H1 (cell line): ENCODE results near the gene HMGB4. TPM values are rescaled to one million over a fixed set of nuclear protein-coding genes. Genes with fewer than 3 reads are reported as not detected.

Experiments used
- CTCF ChIA-PET: fragments of 300-600 bp; sonication (Branson Sonifier 250); formaldehyde crosslinking; loops from one replicate; lab custom pipeline; 2021; ENCODE audit not compliant: partially characterized antibody; lab: Charles Lee
- POLR2A ChIA-PET: fragments of 300-600 bp; sonication (Branson Sonifier 250); formaldehyde crosslinking; loops from one replicate; lab custom pipeline; 2021; ENCODE audit warnings: inconsistent platforms; ENCODE audit not compliant: partially characterized antibody; lab: Charles Lee
- DNase-seq, 2 experiments: peaks; one replicate each; pipeline versions ENCODE4 v3.0.0 to v3.0.0-alpha.2; 2010 to 2022; ENCODE audit warnings: low spot score in 2 of 2, low read depth in 1 of 2, mixed read lengths in 1 of 2
- FAIRE-seq: peaks from 2 replicates; lab custom pipeline; 2011; peaks lifted over from hg19 to GRCh38; lab: Jason Lieb, UNC
- H2AFZ ChIP-seq: 2 replicates; pipeline ENCODE4 v1.8.1; 2012; ENCODE audit warnings: low read length, inconsistent platforms
- H2AK5ac ChIP-seq: 2 replicates; pipeline ENCODE4 v1.6.1; 2013; ENCODE audit warnings: low read depth, low read length
- H2BK120ac ChIP-seq: replicated peaks from 2 replicates; pipeline ENCODE3; 2013; ENCODE audit warnings: low read depth, low read length, inconsistent platforms
- H2BK12ac ChIP-seq: 2 replicates; pipeline ENCODE4 v1.6.1; 2013; ENCODE audit warnings: low read depth, low read length
- H2BK15ac ChIP-seq: 2 replicates; pipeline ENCODE4 v1.6.1; 2013; ENCODE audit warnings: low read length
- H2BK20ac ChIP-seq: 2 replicates; pipeline ENCODE4 v1.6.1; 2013; ENCODE audit warnings: low read length
- H2BK5ac ChIP-seq: 2 replicates; pipeline ENCODE4 v1.6.1; 2013; ENCODE audit warnings: low read depth, low read length
- H3K14ac ChIP-seq: 2 replicates; pipeline ENCODE4 v1.6.1; 2013; ENCODE audit warnings: inconsistent platforms; ENCODE audit not compliant: insufficient read length
- H3K18ac ChIP-seq: 2 replicates; pipeline ENCODE4 v1.6.1; 2013; ENCODE audit warnings: low read length; ENCODE audit errors: extremely low read depth
- H3K23ac ChIP-seq: 2 replicates; pipeline ENCODE4 v1.6.1; 2013; ENCODE audit warnings: inconsistent platforms; ENCODE audit not compliant: insufficient read length
- H3K23me2 ChIP-seq: 2 replicates; pipeline ENCODE4 v1.6.1; 2013; ENCODE audit warnings: low read depth, low read length
- H3K27ac ChIP-seq: 2 replicates; pipeline ENCODE4 v1.6.1; 2011; ENCODE audit warnings: low read depth, low read length, inconsistent platforms
- H3K27me3 ChIP-seq, 4 experiments: replicated peaks in 1 of 4; 1 replicate in 1 of 4; 2 replicates in 3 of 4; pipeline versions ENCODE4 v1.6.1 to v1.8.1; 2011 to 2013; ENCODE audit warnings: low read length in 3 of 4, mild to moderate bottlenecking in 3 of 4, inconsistent platforms in 2 of 4, mixed read lengths in 2 of 4, moderate library complexity in 1 of 4; ENCODE audit not compliant: control insufficient read depth in 3 of 4, insufficient read depth in 3 of 4; ENCODE audit errors: extremely low read depth in 1 of 4
- H3K36me3 ChIP-seq, 4 experiments: 2 replicates each; pipeline versions ENCODE4 v1.6.1 to v1.8.1; 2011 to 2013; ENCODE audit warnings: mild to moderate bottlenecking in 4 of 4, low read length in 3 of 4, moderate library complexity in 2 of 4, control low read depth in 1 of 4, inconsistent platforms in 1 of 4; ENCODE audit not compliant: insufficient read depth in 4 of 4, control insufficient read depth in 2 of 4
- H3K4ac ChIP-seq: replicated peaks from 2 replicates; pipeline ENCODE3; 2013; ENCODE audit warnings: low read length, low read depth, mixed read lengths, inconsistent platforms; ENCODE audit not compliant: insufficient read length
- H3K4me1 ChIP-seq, 4 experiments: replicated peaks in 1 of 4; 1 replicate in 1 of 4; 2 replicates in 3 of 4; pipeline versions ENCODE4 v1.6.1 to v1.8.1; 2011 to 2013; ENCODE audit warnings: low read length in 3 of 4, inconsistent platforms in 2 of 4, mixed read lengths in 1 of 4; ENCODE audit not compliant: insufficient read depth in 4 of 4, control insufficient read depth in 3 of 4
- H3K4me2 ChIP-seq, 2 experiments: 2 replicates each; pipeline versions ENCODE4 v1.6.1 to v1.8.1; 2011 to 2013; ENCODE audit warnings: low read depth in 2 of 2, low read length in 2 of 2, control low read depth in 1 of 2, inconsistent platforms in 1 of 2, mild to moderate bottlenecking in 1 of 2; ENCODE audit not compliant: insufficient read depth in 1 of 2
- H3K4me3 ChIP-seq, 4 experiments: fragments of 200-600, 300-600 bp in 1 of 4; sonication (generic), shearing (Covaris generic), sonication (Bioruptor Twin) in 1 of 4; 2 replicates each; pipeline versions ENCODE4 v1.5.1 to v1.8.1; 2011 to 2016; ENCODE audit warnings: low read length in 4 of 4, low read depth in 3 of 4, control low read depth in 2 of 4, inconsistent platforms in 2 of 4, mild to moderate bottlenecking in 2 of 4, mixed read lengths in 1 of 4, moderate library complexity in 1 of 4; ENCODE audit not compliant: insufficient read depth in 2 of 4; ENCODE audit errors: extremely low read depth in 1 of 4
- H3K56ac ChIP-seq: replicated peaks from 2 replicates; pipeline ENCODE3; 2013; ENCODE audit warnings: low read depth, mild to moderate bottlenecking, mixed read lengths, low read length, inconsistent platforms; ENCODE audit not compliant: insufficient read length
- H3K79me1 ChIP-seq: 2 replicates; pipeline ENCODE4 v1.6.1; 2013; ENCODE audit warnings: low read depth, low read length, control low read depth
- H3K79me2 ChIP-seq, 2 experiments: 2 replicates each; pipeline versions ENCODE4 v1.6.1 to v1.8.1; 2012 to 2013; ENCODE audit warnings: low read length in 2 of 2, mild to moderate bottlenecking in 2 of 2, inconsistent platforms in 1 of 2; ENCODE audit not compliant: insufficient read depth in 2 of 2, control insufficient read depth in 1 of 2
- H3K9ac ChIP-seq, 4 experiments: replicated peaks in 1 of 4; 1 replicate in 1 of 4; 2 replicates in 3 of 4; pipeline versions ENCODE4 v1.6.1 to v1.8.1; 2011 to 2013; ENCODE audit warnings: low read depth in 3 of 4, low read length in 3 of 4, control low read depth in 2 of 4, mild to moderate bottlenecking in 2 of 4, moderate library complexity in 2 of 4, inconsistent platforms in 1 of 4; ENCODE audit errors: extremely low read depth in 1 of 4
- H3K9me3 ChIP-seq, 2 experiments: 2 replicates each; pipeline versions ENCODE4 v1.6.1 to v1.8.1; 2012 to 2013; ENCODE audit warnings: mild to moderate bottlenecking in 2 of 2, moderate library complexity in 2 of 2, control low read depth in 1 of 2, inconsistent platforms in 1 of 2, low read depth in 1 of 2, low read length in 1 of 2, mixed read lengths in 1 of 2; ENCODE audit not compliant: insufficient read depth in 2 of 2
- H4K20me1 ChIP-seq, 2 experiments: replicated peaks in 1 of 2; 2 replicates each; pipeline versions ENCODE3 to v1.8.1; 2011 to 2013; ENCODE audit warnings: inconsistent platforms in 2 of 2, low read length in 2 of 2, mild to moderate bottlenecking in 1 of 2; ENCODE audit not compliant: insufficient read depth in 2 of 2, control insufficient read depth in 1 of 2
- H4K5ac ChIP-seq: 2 replicates; pipeline ENCODE4 v1.6.1; 2013; ENCODE audit warnings: low read length, low read depth, mixed read lengths, inconsistent platforms; ENCODE audit not compliant: insufficient read length
- H4K8ac ChIP-seq: 2 replicates; pipeline ENCODE4 v1.8.0; 2013; ENCODE audit warnings: mild to moderate bottlenecking, moderate library complexity, low read length, inconsistent platforms; ENCODE audit not compliant: insufficient read depth; ENCODE audit errors: extremely low read depth
- H4K91ac ChIP-seq: replicated peaks from 2 replicates; pipeline ENCODE3; 2013; ENCODE audit warnings: low read length, mixed read lengths, inconsistent platforms; ENCODE audit not compliant: insufficient read length
- ASH2L ChIP-seq: fragments of 200-600, 300-600 bp; sonication (generic); IDR thresholded peaks from one replicate; pipeline ENCODE4 v1.7.1; 2017; ENCODE audit warnings: low read length
- HDAC6 ChIP-seq: IDR thresholded peaks from one replicate; pipeline ENCODE4 v1.7.1; 2012; ENCODE audit warnings: low read depth, mild to moderate bottlenecking, inconsistent platforms, low read length, moderate library complexity
- SP4 ChIP-seq: IDR thresholded peaks from 2 replicates; pipeline ENCODE4 v1.6.1; 2012; ENCODE audit warnings: low read length, inconsistent platforms
- TAF1 ChIP-seq: IDR thresholded peaks from 2 replicates; pipeline ENCODE4 v1.6.1; 2011; ENCODE audit warnings: mild to moderate bottlenecking, low read depth, low read length
- WGBS, 2 experiments: shearing (Covaris generic) in 1 of 2; methylation state at CpG; one replicate each; pipeline versions ENCODE4 v1.1.6 to v1.1.7; 2013 to 2015; ENCODE audit warnings: low lambda C conversion rate in 2 of 2, mixed read lengths in 2 of 2, inconsistent platforms in 1 of 2, low coverage in 1 of 2, missing lambda C conversion rate in 1 of 2; ENCODE audit not compliant: insufficient replicate concordance in 2 of 2, insufficient coverage in 1 of 2, insufficient read length in 1 of 2; ENCODE audit errors: extremely low coverage in 1 of 2, missing lambda C conversion rate in 1 of 2; 5-methylcytosine and 5-hydroxymethylcytosine counted together
- polyA plus RNA-seq, 7 experiments: library from polyadenylated mRNA; depleted of rRNA in 3 of 7; stranded (reverse) in 5 of 7; unstranded in 2 of 7; fragments of >200 nt in 5 of 7; fragments of 200-250 nt in 2 of 7; gene quantifications; 1 replicate in 5 of 7; 2 replicates in 1 of 7; 4 replicates in 1 of 7; pipeline versions ENCODE4 v1.2.1 to v1.2.3, GENCODE V29; 2011 to 2013; ENCODE audit warnings: missing spikeins in 2 of 7, mixed read lengths in 2 of 7
- total RNA-seq: library from RNA; stranded (reverse); fragmentation: NEBNext Ultra II Directional; extraction: Animal tissue kit (Norgen Biotek cat#: 25700); gene quantifications from 2 replicates; pipeline ENCODE4 v1.2.1, GENCODE V29; 2021
- TF ChIP-seq, protein P1 (sequence below): IDR thresholded peaks from 2 replicates; pipeline ENCODE4 v1.6.1; 2012; ENCODE audit warnings: inconsistent platforms

Gene HMGB4
- total and polyA plus RNA-seq, 2 of the 8 experiments (the other 6 are each of a cell fraction or from before 2014, with no cell fraction given), result not detected

- no peak overlapping the region for H2BK5ac ChIP-seq
- no peak for FAIRE-seq
- no peak overlapping the region for H2BK20ac ChIP-seq
- no peak overlapping the region for H3K27ac ChIP-seq
- no peak overlapping the region for H3K14ac ChIP-seq
- H3K4me1 ChIP-seq, result no peaks in the 10 kb centered on the region
- H2AFZ ChIP-seq, result no peak overlapping the region
- H3K18ac ChIP-seq, result no peak overlapping the region
- H3K79me1 ChIP-seq, result no peaks in the 10 kb centered on the region
- ChIA-PET POLR2A (no interaction called here), CTCF (no interaction called here)
- no peak overlapping the region for H4K8ac ChIP-seq
- H4K20me1 ChIP-seq, result no peaks in the 10 kb centered on the region
- no peak overlapping the region for H3K4ac ChIP-seq
- H3K56ac ChIP-seq, result no peak overlapping the region
- no peak overlapping the region for H2BK12ac ChIP-seq
- H3K9me3 ChIP-seq, result no peaks in the 10 kb centered on the region
- H3K4me3 ChIP-seq, result no peak overlapping the region
- no peak overlapping the region for H4K5ac ChIP-seq
- H3K23me2 ChIP-seq, result no peaks in the 10 kb centered on the region
- H2BK15ac ChIP-seq, result no peak overlapping the region
- no peak overlapping the region for H3K4me2 ChIP-seq
- no peak for TF ChIP-seq TAF1
- TF ChIP-seq ASH2L, result no peak
- no peak for TF ChIP-seq SP4
- TF ChIP-seq HDAC6, result no peak
- TF ChIP-seq, protein P1, sequence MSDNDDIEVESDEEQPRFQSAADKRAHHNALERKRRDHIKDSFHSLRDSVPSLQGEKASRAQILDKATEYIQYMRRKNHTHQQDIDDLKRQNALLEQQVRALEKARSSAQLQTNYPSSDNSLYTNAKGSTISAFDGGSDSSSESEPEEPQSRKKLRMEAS, result no peak
- H3K27me3 ChIP-seq, result no peaks in the 10 kb centered on the region
- H2AK5ac ChIP-seq, result no peak overlapping the region
- no peak overlapping the region for H3K23ac ChIP-seq
- no peak overlapping the region for H2BK120ac ChIP-seq
- no peak overlapping the region for H3K9ac ChIP-seq
- H4K91ac ChIP-seq, result no peak overlapping the region
- no peaks in the 10 kb centered on the region for H3K79me2 ChIP-seq
- 90% methylated on average over 1 of the region's 1 CpG; no CpG with 5 or more reads in 1 of the 2 experiments for WGBS, 2 experiments
- no peaks in the 10 kb centered on the region for H3K36me3 ChIP-seq
- no peak for DNase-seq
These were observed 42.3 kb downstream of the HMGB4 start for GRCh38 chr1:33906156-33906555.
